ENCODE results near the gene SENP1.

Gene SENP1

GRCh38 chr12:48045061-48045846 is 60.6 kb downstream of the SENP1 start:
- H3K27ac ChIP-seq: no peak overlapping the region
- TF ChIP-seq, protein P1, sequence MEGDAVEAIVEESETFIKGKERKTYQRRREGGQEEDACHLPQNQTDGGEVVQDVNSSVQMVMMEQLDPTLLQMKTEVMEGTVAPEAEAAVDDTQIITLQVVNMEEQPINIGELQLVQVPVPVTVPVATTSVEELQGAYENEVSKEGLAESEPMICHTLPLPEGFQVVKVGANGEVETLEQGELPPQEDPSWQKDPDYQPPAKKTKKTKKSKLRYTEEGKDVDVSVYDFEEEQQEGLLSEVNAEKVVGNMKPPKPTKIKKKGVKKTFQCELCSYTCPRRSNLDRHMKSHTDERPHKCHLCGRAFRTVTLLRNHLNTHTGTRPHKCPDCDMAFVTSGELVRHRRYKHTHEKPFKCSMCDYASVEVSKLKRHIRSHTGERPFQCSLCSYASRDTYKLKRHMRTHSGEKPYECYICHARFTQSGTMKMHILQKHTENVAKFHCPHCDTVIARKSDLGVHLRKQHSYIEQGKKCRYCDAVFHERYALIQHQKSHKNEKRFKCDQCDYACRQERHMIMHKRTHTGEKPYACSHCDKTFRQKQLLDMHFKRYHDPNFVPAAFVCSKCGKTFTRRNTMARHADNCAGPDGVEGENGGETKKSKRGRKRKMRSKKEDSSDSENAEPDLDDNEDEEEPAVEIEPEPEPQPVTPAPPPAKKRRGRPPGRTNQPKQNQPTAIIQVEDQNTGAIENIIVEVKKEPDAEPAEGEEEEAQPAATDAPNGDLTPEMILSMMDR (IDR thresholded peaks at IDR 0.05): no peak
- TF ChIP-seq ZFX (IDR thresholded peaks at IDR 0.05; ENCODE audit: borderline replicate concordance): no peak

GRCh38 chr12:48044396-48044795 is 61.5 kb downstream of the SENP1 start:
- no peak for TF ChIP-seq ZFX (IDR thresholded peaks at IDR 0.05; ENCODE audit: borderline replicate concordance)
- TF ChIP-seq, protein P1 (IDR thresholded peaks at IDR 0.05): no peak

DNA sequence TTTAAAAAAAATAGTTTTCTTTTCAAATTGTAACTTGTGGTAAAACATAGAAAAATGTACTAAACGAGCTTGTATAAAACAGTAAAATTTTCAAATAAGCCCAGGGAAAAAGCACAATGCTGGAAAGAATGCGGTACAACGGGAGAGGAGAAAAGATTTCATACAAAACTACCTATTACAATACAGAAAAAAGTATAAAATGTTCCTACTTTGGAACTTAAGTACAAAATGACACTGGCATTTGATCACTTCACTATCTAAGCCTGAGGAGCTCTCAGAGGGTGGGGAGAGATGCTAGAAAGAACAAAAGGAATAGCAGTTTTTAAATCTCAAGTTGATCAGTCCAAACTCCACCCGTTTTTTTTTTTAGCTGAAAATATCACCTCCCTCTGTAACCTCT is 62.1 kb downstream of the SENP1 start:
- no peak overlapping the region for H3K27ac ChIP-seq

More at GRCh38 chr12:48044396-48044795, 61.5 kb downstream of the SENP1 start:
- H3K27ac ChIP-seq: no peak overlapping the region

GRCh38 chr12:48041591-48042423 is 64.1 kb downstream of the SENP1 start:
- TF ChIP-seq, protein P1 (IDR thresholded peaks at IDR 0.05): no peak
- TF ChIP-seq ZFX (IDR thresholded peaks at IDR 0.05; ENCODE audit: borderline replicate concordance): no peak
- H3K27ac ChIP-seq: no peak overlapping the region

More for the DNA sequence above, 62.1 kb downstream of the SENP1 start:
- TF ChIP-seq, protein P1 (IDR thresholded peaks at IDR 0.05): no peak
- no peak for TF ChIP-seq ZFX (IDR thresholded peaks at IDR 0.05; ENCODE audit: borderline replicate concordance)

GRCh38 chr12:48040354-48040753 is 65.5 kb downstream of the SENP1 start:
- H3K27ac ChIP-seq: no peak overlapping the region
- TF ChIP-seq ZFX (IDR thresholded peaks at IDR 0.05; ENCODE audit: borderline replicate concordance): no peak
- TF ChIP-seq, protein P1 (IDR thresholded peaks at IDR 0.05): no peak

DNA sequence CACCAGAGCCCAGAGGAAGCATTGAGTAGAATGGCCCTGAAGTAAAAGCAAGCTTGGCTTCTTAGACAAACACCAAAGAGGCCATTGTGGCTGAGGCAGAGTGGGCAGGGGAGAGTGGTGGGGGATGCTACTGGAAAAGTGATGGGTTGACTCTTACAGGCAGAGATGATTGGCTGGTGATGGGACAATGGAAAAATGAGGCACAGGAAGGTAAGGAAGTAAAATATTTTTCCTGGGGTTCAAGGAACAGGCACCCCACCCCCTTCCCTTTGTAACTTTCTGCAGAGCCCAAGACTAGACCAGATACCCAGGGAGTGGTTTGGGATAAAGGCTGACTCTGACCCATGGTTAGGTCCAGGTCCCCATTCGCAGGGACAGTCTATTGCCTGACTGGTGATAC is 66.7 kb downstream of the SENP1 start:
- no peak for TF ChIP-seq ZFX (IDR thresholded peaks at IDR 0.05; ENCODE audit: borderline replicate concordance)
- TF ChIP-seq, protein P1 (IDR thresholded peaks at IDR 0.05): no peak
- no peak overlapping the region for H3K27ac ChIP-seq

DNA sequence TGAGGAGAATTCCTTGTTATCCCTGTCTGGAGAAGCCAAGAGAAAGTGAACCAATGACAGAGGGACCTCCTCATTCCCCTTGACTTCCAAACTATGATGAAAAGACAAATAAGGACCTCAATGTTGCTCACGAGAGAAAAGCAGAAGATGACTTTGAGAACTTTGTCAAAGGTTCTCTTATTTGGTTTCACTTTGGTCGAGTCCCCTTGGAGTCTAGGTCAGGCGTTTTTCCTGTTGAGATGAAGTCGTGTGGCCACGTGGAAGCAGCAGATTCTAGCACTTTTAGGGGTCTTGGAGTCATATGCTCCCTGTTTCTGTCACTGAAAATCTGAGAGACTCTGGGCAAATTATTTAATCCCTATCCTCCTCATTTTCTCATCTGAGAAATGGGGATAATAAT is 67.8 kb downstream of the SENP1 start:
- no peak for TF ChIP-seq ZFX (IDR thresholded peaks at IDR 0.05; ENCODE audit: borderline replicate concordance)
- TF ChIP-seq, protein P1 (IDR thresholded peaks at IDR 0.05): no peak
- no peak overlapping the region for H3K27ac ChIP-seq
